ENCODE results near the gene HOXB7.

Gene HOXB7

GRCh38 chr17:48571826-48572417 lies 38.9 kb downstream of the HOXB7 start:
- Mint-ChIP-seq H3K9me3 (no peaks in the 10 kb centered on the region), H3K4me1 (ENCODE audit: low read depth) (peaks cover 18% of the 10 kb centered on the region), H3K27ac (no peak overlapping the region), H3K36me3 (ENCODE audit: low read depth) (peaks cover 16% of the 10 kb centered on the region), H3K4me3 (no peak overlapping the region), H3K27me3 (ENCODE audit: low read depth) (peaks cover 26% of the 10 kb centered on the region)
- no peak for DNase-seq (ENCODE audit: low spot score)

- no peak for DNase-seq (ENCODE audit: low spot score)
- Mint-ChIP-seq H3K9me3 (no peaks in the 10 kb centered on the region), H3K4me1 (ENCODE audit: low read depth) (peaks cover 13% of the 10 kb centered on the region), H3K27me3 (ENCODE audit: low read depth) (peaks cover 26% of the 10 kb centered on the region), H3K36me3 (ENCODE audit: low read depth) (peaks cover 16% of the 10 kb centered on the region), H3K4me3 (no peak overlapping the region), H3K27ac (no peak overlapping the region)
These were observed 39.6 kb downstream of the HOXB7 start for GRCh38 chr17:48571024-48571818.

DNA sequence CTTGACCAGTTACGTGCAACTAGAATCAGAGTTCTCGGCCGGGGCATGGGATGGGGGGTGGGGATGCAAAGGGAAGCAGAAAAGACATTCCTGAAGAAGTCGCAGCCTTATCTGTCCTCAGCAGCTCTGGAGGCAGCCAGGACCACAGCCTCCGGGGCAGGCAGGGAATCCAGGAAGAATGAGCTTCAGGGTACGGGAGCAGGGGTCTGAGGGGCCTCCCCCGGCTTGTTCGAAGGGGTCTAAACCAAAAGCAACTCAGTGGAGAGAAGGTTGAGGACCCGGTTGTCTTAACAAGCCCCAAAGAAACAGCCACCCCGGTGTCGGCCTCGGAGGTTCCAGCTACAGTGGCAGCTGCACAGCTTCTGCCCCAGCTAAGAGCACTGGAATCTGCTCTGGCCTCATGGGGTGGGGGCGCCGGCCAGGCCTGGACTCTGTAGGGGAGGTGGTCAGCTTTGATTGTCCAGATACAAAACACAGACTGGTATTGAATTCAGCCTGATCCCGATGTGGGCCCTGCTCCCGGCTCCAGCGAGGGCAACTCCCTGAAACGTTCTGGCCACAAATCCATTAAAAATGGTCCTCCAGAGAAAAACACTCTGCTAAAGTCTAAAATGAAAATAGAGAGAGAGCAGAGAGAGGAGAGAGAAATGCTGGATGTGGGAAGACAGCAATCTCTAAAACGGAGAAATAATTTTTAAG lies 40.3 kb downstream of the HOXB7 start:
- no peak overlapping the region for H3K27ac Mint-ChIP-seq
- peaks cover 26% of the 10 kb centered on the region for H3K27me3 Mint-ChIP-seq (ENCODE audit: low read depth)

GRCh38 chr17:48569674-48570324 lies 41.0 kb downstream of the HOXB7 start:
- H3K27ac Mint-ChIP-seq, result no peak overlapping the region
- no peak for DNase-seq (ENCODE audit: low spot score)
- no peaks in the 10 kb centered on the region for H3K9me3 Mint-ChIP-seq
- H3K4me3 Mint-ChIP-seq, result no peak overlapping the region
- H3K27me3 Mint-ChIP-seq (ENCODE audit: low read depth), result peaks cover 29% of the 10 kb centered on the region
- H3K36me3 Mint-ChIP-seq (ENCODE audit: low read depth), result peaks cover 13% of the 10 kb centered on the region
- peaks cover 7% of the 10 kb centered on the region for H3K4me1 Mint-ChIP-seq (ENCODE audit: low read depth)

More for the DNA sequence above, 40.3 kb downstream of the HOXB7 start:
- peaks cover 9% of the 10 kb centered on the region for H3K4me1 Mint-ChIP-seq (ENCODE audit: low read depth)
- H3K9me3 Mint-ChIP-seq, result no peaks in the 10 kb centered on the region
- H3K4me3 Mint-ChIP-seq, result no peak overlapping the region
- DNase-seq (ENCODE audit: low spot score), result no peak
- peaks cover 12% of the 10 kb centered on the region for H3K36me3 Mint-ChIP-seq (ENCODE audit: low read depth)

- Mint-ChIP-seq H3K4me1 (ENCODE audit: low read depth) (peaks cover 7% of the 10 kb centered on the region), H3K27ac (no peak overlapping the region), H3K4me3 (no peak overlapping the region), H3K9me3 (no peaks in the 10 kb centered on the region), H3K27me3 (ENCODE audit: low read depth) (peaks cover 29% of the 10 kb centered on the region), H3K36me3 (ENCODE audit: low read depth) (peaks cover 15% of the 10 kb centered on the region)
- DNase-seq (ENCODE audit: low spot score), result no peak
These were observed 41.6 kb downstream of the HOXB7 start for GRCh38 chr17:48569240-48569582.

GRCh38 chr17:48568499-48569239 lies 42.1 kb downstream of the HOXB7 start:
- no peak for DNase-seq (ENCODE audit: low spot score)
- Mint-ChIP-seq H3K9me3 (no peaks in the 10 kb centered on the region), H3K27ac (no peak overlapping the region), H3K4me1 (ENCODE audit: low read depth) (peaks cover 7% of the 10 kb centered on the region), H3K27me3 (ENCODE audit: low read depth) (peaks cover 29% of the 10 kb centered on the region), H3K36me3 (ENCODE audit: low read depth) (peaks cover 15% of the 10 kb centered on the region), H3K4me3 (peak overlapping the region; percentile 21)

- Mint-ChIP-seq H3K9me3 (no peaks in the 10 kb centered on the region), H3K36me3 (ENCODE audit: low read depth) (peaks cover 12% of the 10 kb centered on the region), H3K27ac (no peak overlapping the region), H3K4me1 (ENCODE audit: low read depth) (peaks cover 5% of the 10 kb centered on the region), H3K27me3 (ENCODE audit: low read depth) (peaks cover 33% of the 10 kb centered on the region), H3K4me3 (no peak overlapping the region)
- no peak for DNase-seq (ENCODE audit: low spot score)
These were observed 43.0 kb downstream of the HOXB7 start for GRCh38 chr17:48567646-48568354.

DNA sequence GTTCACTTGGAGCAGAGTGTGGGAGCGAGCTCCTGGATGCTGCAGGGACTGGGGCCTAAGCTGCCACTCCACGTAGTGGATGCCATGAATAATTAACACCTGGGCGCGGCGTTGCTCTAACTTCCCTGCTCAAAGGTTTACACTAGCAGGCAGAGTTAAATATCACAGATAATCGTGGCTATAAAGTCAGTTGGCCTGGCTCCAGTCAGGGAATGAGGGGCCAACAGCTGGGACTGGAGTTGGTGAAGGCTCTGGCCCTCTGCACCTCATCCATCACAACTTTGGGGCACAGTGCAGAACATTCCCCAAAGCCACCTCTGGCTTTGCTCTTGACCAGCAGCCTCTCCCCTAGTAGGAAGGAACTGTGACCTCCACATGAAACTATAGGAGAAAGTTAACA lies 43.6 kb downstream of the HOXB7 start:
- peaks cover 8% of the 10 kb centered on the region for H3K4me1 Mint-ChIP-seq (ENCODE audit: low read depth)
- H3K36me3 Mint-ChIP-seq (ENCODE audit: low read depth), result peaks cover 10% of the 10 kb centered on the region
- H3K27ac Mint-ChIP-seq, result no peak overlapping the region
- peaks cover 35% of the 10 kb centered on the region for H3K27me3 Mint-ChIP-seq (ENCODE audit: low read depth)
- no peaks in the 10 kb centered on the region for H3K9me3 Mint-ChIP-seq
- no peak for DNase-seq (ENCODE audit: low spot score)
- H3K4me3 Mint-ChIP-seq, result no peak overlapping the region

DNA sequence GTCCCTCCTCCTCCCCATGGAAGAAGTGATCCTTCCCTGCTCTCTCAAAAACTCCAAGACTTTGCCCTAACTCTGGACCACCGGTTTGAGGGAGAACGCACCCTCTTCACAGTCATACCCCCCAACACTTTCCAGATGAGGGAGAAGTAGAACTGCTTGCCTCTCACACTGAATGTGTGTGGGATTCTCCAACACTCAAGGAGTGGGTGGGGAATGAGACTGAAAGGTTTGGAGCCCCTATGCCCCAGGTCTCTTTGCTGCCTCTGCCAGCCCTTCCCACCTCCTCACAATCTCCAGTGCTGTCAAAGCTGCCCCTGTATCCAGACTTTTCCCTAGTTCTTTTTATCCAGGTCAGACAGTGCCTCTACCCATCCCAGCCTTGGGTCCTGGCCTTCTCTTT lies 44.1 kb downstream of the HOXB7 start:
- peaks cover 10% of the 10 kb centered on the region for H3K4me1 Mint-ChIP-seq (ENCODE audit: low read depth)
- no peak overlapping the region for H3K27ac Mint-ChIP-seq
- peaks cover 9% of the 10 kb centered on the region for H3K36me3 Mint-ChIP-seq (ENCODE audit: low read depth)
- H3K27me3 Mint-ChIP-seq (ENCODE audit: low read depth), result peaks cover 35% of the 10 kb centered on the region
- DNase-seq (ENCODE audit: low spot score), result no peak
- no peaks in the 10 kb centered on the region for H3K9me3 Mint-ChIP-seq
- no peak overlapping the region for H3K4me3 Mint-ChIP-seq

- Mint-ChIP-seq H3K27me3 (ENCODE audit: low read depth) (peaks cover 36% of the 10 kb centered on the region), H3K9me3 (no peaks in the 10 kb centered on the region), H3K4me3 (no peak overlapping the region), H3K27ac (no peak overlapping the region), H3K4me1 (ENCODE audit: low read depth) (peaks cover 13% of the 10 kb centered on the region), H3K36me3 (ENCODE audit: low read depth) (peaks cover 8% of the 10 kb centered on the region)
- DNase-seq (ENCODE audit: low spot score), result no peak
These were observed 44.7 kb downstream of the HOXB7 start for GRCh38 chr17:48565925-48566710.

- H3K4me3 Mint-ChIP-seq, result no peak overlapping the region
- no peak for DNase-seq (ENCODE audit: low spot score)
These were observed 45.7 kb downstream of the HOXB7 start for GRCh38 chr17:48565022-48565554.

More at GRCh38 chr17:48565022-48565554, 45.7 kb downstream of the HOXB7 start:
- peaks cover 16% of the 10 kb centered on the region for H3K4me1 Mint-ChIP-seq (ENCODE audit: low read depth)
- H3K9me3 Mint-ChIP-seq, result no peaks in the 10 kb centered on the region
- peaks cover 8% of the 10 kb centered on the region for H3K36me3 Mint-ChIP-seq (ENCODE audit: low read depth)
- H3K27ac Mint-ChIP-seq, result no peak overlapping the region
- peaks cover 33% of the 10 kb centered on the region for H3K27me3 Mint-ChIP-seq (ENCODE audit: low read depth)
